ENCODE measurements around the gene ZBTB6.

ZBTB6 gene

DNA sequence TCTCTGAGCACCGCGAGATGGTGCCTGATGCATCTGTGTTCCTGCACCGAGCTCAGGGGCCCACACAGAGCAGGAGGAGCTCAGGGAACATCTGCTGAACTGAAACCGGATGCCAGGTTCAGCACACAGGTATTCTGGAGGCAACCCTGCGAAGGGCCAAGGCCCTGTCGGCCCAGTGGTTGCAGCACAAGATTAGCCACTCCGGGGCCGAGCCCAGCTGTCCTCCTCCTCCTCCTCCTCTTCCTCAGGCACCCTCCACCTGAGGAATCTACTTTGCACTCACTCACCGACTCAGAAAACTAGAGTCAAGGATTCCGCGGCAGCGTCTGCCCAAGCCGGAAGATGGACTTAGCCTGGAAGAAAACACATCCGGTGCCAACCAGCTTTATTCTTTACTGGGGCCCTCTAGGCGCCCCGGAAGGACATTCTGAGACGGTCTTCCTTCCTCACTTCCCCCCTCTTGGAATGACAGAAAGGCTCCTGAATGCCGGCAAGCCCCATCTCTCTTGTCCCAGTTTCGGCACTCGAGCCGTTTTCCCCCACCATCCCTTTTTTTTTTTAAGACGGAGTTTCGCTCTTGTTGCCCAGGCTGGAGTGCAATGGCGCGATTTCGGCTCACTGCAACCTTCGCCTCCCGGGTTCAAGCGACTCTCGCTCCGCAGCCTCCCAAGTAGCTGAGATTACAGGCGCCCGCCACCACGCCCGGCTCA, at the start of gene ZBTB6:
ZBTB6 (minus strand) TSS at position 360 of the 710 bp plus-strand sequence. CDS start 1,251 bp downstream, outside the sequence.
- DNase-seq = peak; percentile 66 to 92 (median 90)

- DNase-seq = no peak
Observed at GRCh38 chr9:122961139-122961538, 48.0 kb upstream of the ZBTB6 start.

- no peak for DNase-seq
Observed at GRCh38 chr9:122955961-122956360, 42.8 kb upstream of the ZBTB6 start.

DNA sequence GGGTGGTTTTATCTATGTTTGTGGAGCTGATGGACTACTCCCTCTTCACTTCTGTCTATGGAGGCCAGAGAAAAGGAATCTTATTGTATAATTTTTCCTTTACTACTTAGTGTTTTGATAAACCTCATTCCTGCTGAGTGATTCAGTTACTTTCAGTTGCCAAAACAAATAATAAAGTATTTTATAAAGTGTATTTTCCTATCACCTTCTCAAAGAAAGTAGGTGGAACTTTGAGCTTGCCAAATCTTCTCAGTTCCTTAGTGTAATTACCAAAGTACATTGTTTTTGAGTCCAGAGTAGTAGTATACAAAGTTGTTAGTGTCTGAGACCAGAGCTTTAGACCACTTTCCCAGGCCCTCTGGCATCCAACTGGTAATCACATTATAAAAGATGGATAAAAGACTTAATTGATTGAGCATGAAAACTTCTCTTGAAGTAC, 41.1 kb upstream of the ZBTB6 start:
- DNase-seq = no peak

- DNase-seq = no peak
Observed at GRCh38 chr9:122951056-122951455, 37.9 kb upstream of the ZBTB6 start.

DNA sequence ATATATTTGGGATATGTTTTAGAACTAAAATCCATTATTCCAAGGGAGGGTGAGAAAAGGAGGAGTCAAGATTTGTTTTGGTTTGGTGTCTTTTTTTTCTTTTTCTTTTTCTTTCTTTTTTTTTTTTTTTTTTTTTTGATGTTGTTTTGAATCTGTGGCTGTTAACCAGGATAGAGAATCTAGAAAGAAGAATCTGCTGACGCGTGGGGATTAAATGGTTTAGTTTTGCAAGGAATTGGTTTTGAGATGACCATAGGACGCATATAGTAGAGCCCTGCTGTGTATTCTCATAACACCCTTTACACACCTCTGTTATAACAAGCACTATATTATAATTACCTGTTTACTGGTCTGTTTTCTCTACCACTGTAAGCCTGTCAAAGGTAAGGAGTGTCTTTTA, 37.1 kb upstream of the ZBTB6 start:
- no peak for DNase-seq

- no peak for DNase-seq
Observed at GRCh38 chr9:122949696-122950095, 36.6 kb upstream of the ZBTB6 start.

- DNase-seq = no peak
Observed at GRCh38 chr9:122948313-122948712, 35.2 kb upstream of the ZBTB6 start.

DNA sequence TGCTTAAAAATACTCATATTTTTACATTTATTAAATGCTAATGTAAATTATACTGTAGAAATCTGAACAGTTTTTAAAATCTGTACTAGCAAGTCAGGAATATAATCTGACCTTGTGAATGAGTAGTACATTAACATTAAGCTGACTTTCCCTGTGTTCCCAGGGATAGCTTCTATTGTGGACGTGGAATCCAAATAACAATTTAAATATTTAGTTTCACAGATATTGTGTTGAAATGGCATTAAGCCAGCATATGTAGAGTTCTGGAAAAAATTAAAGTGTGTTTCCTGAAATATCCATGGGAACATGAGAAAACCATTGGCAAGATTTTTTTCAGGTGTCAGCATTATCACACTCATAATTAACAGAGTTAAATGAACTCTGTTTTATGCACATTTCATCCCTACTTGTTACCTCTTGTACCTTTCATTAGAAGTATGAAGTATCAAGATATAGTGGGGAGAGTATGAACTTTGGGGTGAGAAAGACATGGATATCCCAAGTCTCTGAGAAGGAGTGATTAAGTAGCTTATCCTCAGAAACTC, 33.4 kb upstream of the ZBTB6 start:
- DNase-seq = no peak

DNA sequence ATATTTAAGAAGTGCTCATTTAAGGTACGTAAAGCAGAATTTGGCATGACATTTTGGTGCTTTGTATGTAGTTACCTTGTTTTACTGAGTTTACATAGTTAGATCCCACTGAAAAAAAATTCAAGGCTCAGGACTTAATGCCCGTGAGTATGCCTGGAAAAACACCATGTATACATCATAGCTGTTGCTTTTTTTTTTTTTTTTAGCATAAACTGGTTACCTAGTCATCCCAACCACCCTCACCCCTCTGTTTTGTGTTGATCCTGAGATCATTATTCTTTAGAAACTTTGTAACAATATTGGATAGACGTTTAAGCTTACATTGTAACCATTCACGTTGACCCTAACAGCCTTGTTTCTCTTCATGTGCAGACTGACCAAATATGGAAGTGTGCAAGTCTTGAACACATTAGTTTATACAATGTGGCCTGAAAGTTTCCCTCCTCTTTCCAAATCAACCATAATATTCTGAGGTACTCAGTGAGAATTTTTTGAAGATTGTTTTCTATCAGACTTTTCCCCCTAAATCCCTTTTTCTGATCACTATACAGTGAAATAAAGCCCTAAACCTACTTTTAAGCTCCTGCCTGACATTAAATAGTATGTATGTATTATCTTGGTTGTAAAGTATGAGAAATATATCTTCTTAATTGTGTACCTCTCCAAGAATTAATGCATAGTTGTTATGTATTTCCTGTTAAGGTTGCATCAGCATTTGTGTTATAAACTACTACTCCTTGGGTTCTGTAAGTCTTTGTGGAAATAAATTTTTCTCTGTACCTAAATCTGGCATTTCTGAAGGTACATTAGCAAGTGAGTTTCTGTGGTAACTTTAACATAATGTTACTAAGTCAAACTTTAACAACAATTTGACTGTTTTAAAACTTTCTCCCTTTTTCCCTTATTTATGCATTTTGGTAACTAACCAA, 32.1 kb upstream of the ZBTB6 start:
- no peak for DNase-seq

- no peak for DNase-seq
Observed at GRCh38 chr9:122941582-122942234, 28.6 kb upstream of the ZBTB6 start.

GRCh38 chr9:122940749-122941581, 27.8 kb upstream of the ZBTB6 start, which contains the start of gene RABGAP1:
RABGAP1 (plus strand) TSS chr9:122941020; CDS start chr9:122957060, 16,040 bp downstream.
- DNase-seq = peak; percentile 92 to 99 (median 98)

GRCh38 chr9:122940454-122940748, 27.3 kb upstream of the ZBTB6 start:
- DNase-seq = no peak

DNA sequence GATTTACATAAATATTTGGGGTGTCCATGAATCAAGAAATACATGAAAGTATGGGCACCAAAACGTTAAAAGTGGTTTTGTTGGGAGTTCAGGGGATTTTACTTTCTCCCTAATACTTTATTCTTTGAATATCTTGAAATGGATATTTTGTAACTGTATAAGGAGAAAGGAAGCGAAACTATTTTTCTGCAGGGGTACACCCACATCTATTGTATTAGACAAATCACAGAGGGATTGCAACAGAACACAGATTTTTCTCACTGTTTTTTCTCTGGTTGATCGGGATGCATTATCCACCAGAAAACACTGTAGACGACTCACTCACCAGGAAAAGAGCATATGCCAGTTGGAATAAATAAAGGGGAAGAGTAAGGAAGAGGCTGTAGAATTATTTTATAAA, 26.5 kb upstream of the ZBTB6 start:
- DNase-seq = no peak

- DNase-seq = no peak
Observed at GRCh38 chr9:122936883-122937282, 23.8 kb upstream of the ZBTB6 start.

- DNase-seq = peak in 1 of 3 experiments; percentile 16
Observed at GRCh38 chr9:122936464-122936863, 23.3 kb upstream of the ZBTB6 start.

GRCh38 chr9:122931226-122932121, 18.4 kb upstream of the ZBTB6 start, which contains the start of gene ZBTB26:
ZBTB26 (minus strand) TSS chr9:122931512; CDS start chr9:122919934, 11,578 bp downstream.
- DNase-seq = peak; percentile 81 to 98 (median 95)

GRCh38 chr9:122930541-122931225, 17.6 kb upstream of the ZBTB6 start:
- peak in 1 of 3 experiments; percentile 27 for DNase-seq

GRCh38 chr9:122929796-122930354, 16.8 kb upstream of the ZBTB6 start:
- DNase-seq = no peak

GRCh38 chr9:122923947-122924346, 10.8 kb upstream of the ZBTB6 start:
- no peak for DNase-seq
